CD4-positive, alpha-beta T cell (primary cell): ENCODE measurements around the gene AGBL4. TPM values are rescaled to one million over a fixed set of nuclear protein-coding genes. Genes with fewer than 3 reads are reported as not detected.

Experiments
- ATAC-seq: fragments of 200-7000 bp; cut with Tn5 transposase; one replicate; pipeline ENCODE4 v1.10.0; 2022; ENCODE audit warnings: mild to moderate bottlenecking; ENCODE audit not compliant: poor library complexity
- CTCF ChIA-PET: fragments of 350-600 bp; sonication (Branson Sonifier 250); formaldehyde crosslinking; loops from one replicate; lab custom pipeline; 2021; ENCODE audit warnings: antibody characterized with exemption, inconsistent platforms; lab: Charles Lee
- POLR2A ChIA-PET: fragments of 350-600 bp; sonication (Branson Sonifier 250); formaldehyde crosslinking; loops from one replicate; lab custom pipeline; 2021; ENCODE audit warnings: antibody characterized with exemption, inconsistent platforms; lab: Charles Lee
- DNase-seq, 14 experiments: peaks; one replicate each; pipeline ENCODE4 v3.0.0-alpha.2; 2013 to 2020; ENCODE audit warnings: mixed read lengths in 2 of 14
- H3K27ac ChIP-seq, 2 donors: one replicate each; pipeline versions ENCODE4 v1.5.1 to v1.7.0; 2013; ENCODE audit warnings: low read length in 2 of 2, low read depth in 1 of 2, mild to moderate bottlenecking in 1 of 2
- H3K27me3 ChIP-seq, 2 experiments: 1 replicate in 1 of 2; 2 replicates in 1 of 2; pipeline versions ENCODE4 v1.6.1 to v1.7.0; 2013; ENCODE audit warnings: low read length in 2 of 2, control low read depth in 1 of 2, mild to moderate bottlenecking in 1 of 2, moderate library complexity in 1 of 2; ENCODE audit not compliant: insufficient read depth in 2 of 2, control insufficient read depth in 1 of 2
- H3K36me3 ChIP-seq: one replicate; pipeline ENCODE4 v1.6.1; 2013; ENCODE audit warnings: low read length, control low read depth; ENCODE audit not compliant: insufficient read depth
- H3K4me1 ChIP-seq: one replicate; pipeline ENCODE4 v1.6.1; 2013; ENCODE audit warnings: low read length, control low read depth; ENCODE audit not compliant: insufficient read depth
- H3K4me3 ChIP-seq: one replicate; pipeline ENCODE4 v1.5.1; 2013; ENCODE audit warnings: mild to moderate bottlenecking, low read length, moderate library complexity
- H3K9me3 ChIP-seq, 2 experiments: 1 replicate in 1 of 2; 2 replicates in 1 of 2; pipeline versions ENCODE4 v1.6.1 to v1.7.0; 2013; ENCODE audit warnings: low read length in 2 of 2, mild to moderate bottlenecking in 2 of 2, control low read depth in 1 of 2, moderate library complexity in 1 of 2; ENCODE audit not compliant: control insufficient read depth in 1 of 2, insufficient read depth in 1 of 2
- H3K27ac Mint-ChIP-seq: one replicate; pipeline ENCODE4 v1.8.0; 2020; ENCODE audit warnings: mixed read lengths
- H3K27me3 Mint-ChIP-seq: one replicate; pipeline ENCODE4 v1.8.0; 2021; ENCODE audit warnings: mixed read lengths
- H3K36me3 Mint-ChIP-seq: one replicate; pipeline ENCODE4 v1.8.0; 2021; ENCODE audit warnings: low read depth, mixed read lengths
- H3K4me1 Mint-ChIP-seq: one replicate; pipeline ENCODE4 v1.8.0; 2021; ENCODE audit warnings: low read depth, mixed read lengths
- H3K4me3 Mint-ChIP-seq: one replicate; pipeline ENCODE4 v1.8.0; 2020; ENCODE audit warnings: mild to moderate bottlenecking, mixed read lengths
- H3K9me3 Mint-ChIP-seq: one replicate; pipeline ENCODE4 v1.8.0; 2020; ENCODE audit warnings: mixed read lengths
- CTCF ChIP-seq: fragments of 200-600 bp; IDR thresholded peaks from one replicate; pipeline ENCODE4 v1.8.0; 2022; ENCODE audit warnings: antibody characterized with exemption, mild to moderate bottlenecking
- intact Hi-C, 2 experiments: fragments of 100-400 bp; cut with DNase I in 1 of 2; cut with micrococcal nuclease in 1 of 2; formaldehyde crosslinking; loops; one replicate each; pipeline versions ENCODE4 v1.15.1 to v1.9.0; 2023 to 2025; cut with DNase I, micrococcal nuclease
- total RNA-seq, 174 experiments: library from RNA in 2 of 174; stranded (reverse) in 2 of 174; gene quantifications; one replicate each; pipeline ENCODE4 v1.2.3 and lab custom pipeline; 2021 to 2026

The AGBL4 gene
- total RNA-seq, 2 experiments from 2014 or later = 0.11 TPM; not detected in 1

- CTCF ChIA-PET = no interaction called here
These were observed 924.9 kb downstream of the AGBL4 start for GRCh38 chr1:49098866-49099265.

GRCh38 chr1:49086327-49086726 lies 937.4 kb downstream of the AGBL4 start:
- DNase-seq (no peak), ATAC-seq (no peak)
- H3K27ac Mint-ChIP-seq = no peak overlapping the region
- H3K4me3 Mint-ChIP-seq = no peak overlapping the region
- H3K36me3 Mint-ChIP-seq = no peaks in the 10 kb centered on the region
- H3K27me3 Mint-ChIP-seq = no peaks in the 10 kb centered on the region
- POLR2A ChIA-PET = no interaction called here
- no peak for TF ChIP-seq CTCF
- Histone ChIP-seq H3K36me3 (no peaks in the 10 kb centered on the region), H3K27ac (no peak overlapping the region), H3K9me3 (peaks cover 0 to 19% of the 10 kb centered on the region in 2 experiments), H3K4me1 (no peaks in the 10 kb centered on the region), H3K27me3 (peaks cover 0 to 2% of the 10 kb centered on the region in 2 experiments), H3K4me3 (no peak overlapping the region)
- H3K9me3 Mint-ChIP-seq = no peaks in the 10 kb centered on the region
- H3K4me1 Mint-ChIP-seq = no peaks in the 10 kb centered on the region
- CTCF ChIA-PET = no interaction called here
- intact Hi-C loops = no loop called here

More at GRCh38 chr1:49098866-49099265, 924.9 kb downstream of the AGBL4 start:
- Histone ChIP-seq H3K9me3 (no peaks in the 10 kb centered on the region), H3K27ac (no peak overlapping the region), H3K36me3 (no peaks in the 10 kb centered on the region), H3K4me1 (no peaks in the 10 kb centered on the region), H3K4me3 (no peak overlapping the region), H3K27me3 (no peaks in the 10 kb centered on the region)
- TF ChIP-seq CTCF = no peak
- H3K27ac Mint-ChIP-seq = no peak overlapping the region
- no peaks in the 10 kb centered on the region for H3K27me3 Mint-ChIP-seq
- H3K9me3 Mint-ChIP-seq = peaks cover 5% of the 10 kb centered on the region
- no peaks in the 10 kb centered on the region for H3K36me3 Mint-ChIP-seq
- H3K4me1 Mint-ChIP-seq = no peaks in the 10 kb centered on the region
- ATAC-seq (no peak), DNase-seq (no peak)
- H3K4me3 Mint-ChIP-seq = no peak overlapping the region
- intact Hi-C loops = no loop called here
- POLR2A ChIA-PET = no interaction called here

- Mint-ChIP-seq H3K27me3 (no peaks in the 10 kb centered on the region), H3K27ac (no peak overlapping the region), H3K36me3 (no peaks in the 10 kb centered on the region), H3K4me3 (no peak overlapping the region), H3K4me1 (no peaks in the 10 kb centered on the region), H3K9me3 (no peaks in the 10 kb centered on the region)
- Histone ChIP-seq H3K27me3 (peaks cover 0 to 2% of the 10 kb centered on the region in 2 experiments), H3K9me3 (peaks cover 0 to 19% of the 10 kb centered on the region in 2 experiments), H3K4me3 (no peak overlapping the region), H3K27ac (no peak overlapping the region), H3K36me3 (no peaks in the 10 kb centered on the region), H3K4me1 (no peaks in the 10 kb centered on the region)
- DNase-seq = no peak
- POLR2A ChIA-PET = no interaction called here
- CTCF ChIA-PET = no interaction called here
- intact Hi-C loops = no loop called here
- TF ChIP-seq CTCF = no peak
- ATAC-seq = no peak
These were observed 938.7 kb downstream of the AGBL4 start for GRCh38 chr1:49085079-49085478.
